Transverse colon (tissue), 3 donors: ENCODE results near the gene RPLP2.

ENCODE experiments used
- POLR2A ChIP-seq: fragments of 450-650 bp; IDR thresholded peaks from one replicate; pipeline ENCODE4 v1.6.1; 2016; ENCODE audit warnings: antibody characterized with exemption, mild to moderate bottlenecking, moderate library complexity
- TF ChIP-seq, protein P1 (sequence below), 5 experiments: fragments of 200-600 bp in 3 of 5; fragments of 450-650 bp in 2 of 5; sonication (generic) in 3 of 5; IDR thresholded peaks; 1 replicate in 2 of 5; 2 replicates in 3 of 5; pipeline ENCODE4 v1.5.1; 2016 to 2017; ENCODE audit warnings: antibody characterized with exemption in 5 of 5, inconsistent platforms in 3 of 5, mild to moderate bottlenecking in 2 of 5, moderate library complexity in 1 of 5

DNA sequence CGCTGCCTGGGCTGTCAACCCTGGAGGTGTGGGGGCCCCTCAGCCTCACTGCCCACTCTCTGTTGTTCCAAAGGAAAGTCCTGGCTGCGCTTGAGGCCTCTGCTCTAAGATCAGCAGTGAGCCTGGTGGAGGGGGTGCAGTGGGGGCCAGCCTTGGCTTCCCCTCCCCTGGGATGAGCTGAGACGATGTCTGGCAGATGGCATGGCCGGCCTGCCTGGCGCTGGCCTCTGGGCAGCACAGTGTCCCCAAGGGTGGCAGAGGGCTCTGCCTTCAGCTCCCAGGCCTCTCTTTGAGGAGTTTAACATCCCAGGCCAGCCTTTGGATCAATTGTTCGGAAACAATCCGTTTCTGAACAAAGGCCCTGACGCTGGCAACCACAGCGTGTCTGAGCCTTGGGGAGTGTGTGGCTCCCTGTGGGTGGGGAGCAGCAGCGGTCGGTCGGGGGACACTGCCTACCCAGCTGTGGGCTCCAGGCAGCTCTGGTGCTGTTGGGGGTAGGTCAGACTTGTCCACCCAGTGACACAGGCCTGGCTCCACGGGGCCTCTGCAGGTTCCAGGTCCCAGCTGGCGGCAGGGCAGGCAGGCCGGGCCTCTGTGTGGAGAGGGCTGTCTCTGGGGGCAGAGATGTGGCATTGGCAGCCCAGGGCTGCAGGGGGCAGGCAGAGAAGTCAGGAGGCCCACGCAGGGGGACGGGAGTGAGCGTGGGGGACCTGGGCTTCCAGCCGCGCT, 45.0 kb downstream of the RPLP2 start:
- TF ChIP-seq POLR2A = no peak
- TF ChIP-seq, protein P1, sequence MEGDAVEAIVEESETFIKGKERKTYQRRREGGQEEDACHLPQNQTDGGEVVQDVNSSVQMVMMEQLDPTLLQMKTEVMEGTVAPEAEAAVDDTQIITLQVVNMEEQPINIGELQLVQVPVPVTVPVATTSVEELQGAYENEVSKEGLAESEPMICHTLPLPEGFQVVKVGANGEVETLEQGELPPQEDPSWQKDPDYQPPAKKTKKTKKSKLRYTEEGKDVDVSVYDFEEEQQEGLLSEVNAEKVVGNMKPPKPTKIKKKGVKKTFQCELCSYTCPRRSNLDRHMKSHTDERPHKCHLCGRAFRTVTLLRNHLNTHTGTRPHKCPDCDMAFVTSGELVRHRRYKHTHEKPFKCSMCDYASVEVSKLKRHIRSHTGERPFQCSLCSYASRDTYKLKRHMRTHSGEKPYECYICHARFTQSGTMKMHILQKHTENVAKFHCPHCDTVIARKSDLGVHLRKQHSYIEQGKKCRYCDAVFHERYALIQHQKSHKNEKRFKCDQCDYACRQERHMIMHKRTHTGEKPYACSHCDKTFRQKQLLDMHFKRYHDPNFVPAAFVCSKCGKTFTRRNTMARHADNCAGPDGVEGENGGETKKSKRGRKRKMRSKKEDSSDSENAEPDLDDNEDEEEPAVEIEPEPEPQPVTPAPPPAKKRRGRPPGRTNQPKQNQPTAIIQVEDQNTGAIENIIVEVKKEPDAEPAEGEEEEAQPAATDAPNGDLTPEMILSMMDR (IDR thresholded peaks at IDR 0.05) = no peak
